MM.1S (cell line): ENCODE measurements around the gene GNG12.

Experiments
- CTCF ChIP-seq: fragments of 300-600 bp; sonication (generic); IDR thresholded peaks from 2 replicates; pipeline ENCODE4 v1.5.1; 2016; ENCODE audit warnings: antibody characterized with exemption, low read length, mixed read lengths
- EZH2 ChIP-seq: fragments of 300-600 bp; sonication (generic); optimal IDR thresholded peaks from 2 replicates; pipeline ENCODE3; 2017; ENCODE audit warnings: low read depth, mild to moderate bottlenecking, antibody characterized with exemption, low read length, mixed read lengths
- EZH2phosphoT487 ChIP-seq: fragments of 300-600 bp; sonication (generic); IDR thresholded peaks from 2 replicates; pipeline ENCODE4 v1.6.1; 2018; ENCODE audit warnings: antibody characterized with exemption, low read length

GRCh38 chr1:67777440-67777839, 55.8 kb downstream of the GNG12 start:
- TF ChIP-seq EZH2, result no peak
- TF ChIP-seq CTCF, result no peak
- no peak for TF ChIP-seq EZH2phosphoT487
